ENCODE measurements around the gene ELAVL2.

- no peak for TF ChIP-seq CTCF (conservative IDR thresholded peaks at IDR 0.05)
- TF ChIP-seq ZFX (IDR thresholded peaks at IDR 0.05) = no peak
Measured at GRCh38 chr9:23682352-23682751, 143.7 kb downstream of the ELAVL2 start.
